ENCODE data around the gene PGF.

Gene PGF

GRCh38 chr14:74973003-74973653 lies 17.7 kb upstream of the PGF start:
- Mint-ChIP-seq H3K4me3 (no peak overlapping the region), H3K36me3 (ENCODE audit: low read depth) (no peaks in the 10 kb centered on the region), H3K27me3 (no peaks in the 10 kb centered on the region), H3K27ac (no peak overlapping the region), H3K9me3 (no peaks in the 10 kb centered on the region), H3K4me1 (peaks cover 2% of the 10 kb centered on the region)
- DNase-seq (peak; percentile 34), ATAC-seq (peak; percentile 62)

- H3K27ac Mint-ChIP-seq, result no peak overlapping the region
- H3K4me3 Mint-ChIP-seq, result no peak overlapping the region
- ATAC-seq (no peak), DNase-seq (no peak)
- no peaks in the 10 kb centered on the region for H3K27me3 Mint-ChIP-seq
- peaks cover 3% of the 10 kb centered on the region for H3K4me1 Mint-ChIP-seq
- H3K9me3 Mint-ChIP-seq, result no peaks in the 10 kb centered on the region
- H3K36me3 Mint-ChIP-seq (ENCODE audit: low read depth), result no peaks in the 10 kb centered on the region
Observed at GRCh38 chr14:74968811-74969210, 13.4 kb upstream of the PGF start.

GRCh38 chr14:74965486-74966153 lies 10.2 kb upstream of the PGF start:
- Mint-ChIP-seq H3K4me1 (peaks cover 16% of the 10 kb centered on the region), H3K36me3 (ENCODE audit: low read depth) (no peaks in the 10 kb centered on the region), H3K4me3 (no peak overlapping the region), H3K27ac (no peak overlapping the region), H3K27me3 (no peaks in the 10 kb centered on the region), H3K9me3 (no peaks in the 10 kb centered on the region)
- ATAC-seq (no peak), DNase-seq (no peak)

- peaks cover 16% of the 10 kb centered on the region for H3K4me1 Mint-ChIP-seq
- no peaks in the 10 kb centered on the region for H3K9me3 Mint-ChIP-seq
- DNase-seq (no peak), ATAC-seq (no peak)
- no peak overlapping the region for H3K4me3 Mint-ChIP-seq
- no peaks in the 10 kb centered on the region for H3K27me3 Mint-ChIP-seq
- no peak overlapping the region for H3K27ac Mint-ChIP-seq
- H3K36me3 Mint-ChIP-seq (ENCODE audit: low read depth), result no peaks in the 10 kb centered on the region
Observed at GRCh38 chr14:74964787-74965485, 9.5 kb upstream of the PGF start.

- ATAC-seq (peak; percentile 17), DNase-seq (no peak)
- Mint-ChIP-seq H3K9me3 (no peaks in the 10 kb centered on the region), H3K27ac (no peak overlapping the region), H3K4me1 (peaks cover 16% of the 10 kb centered on the region), H3K36me3 (ENCODE audit: low read depth) (no peaks in the 10 kb centered on the region), H3K27me3 (no peaks in the 10 kb centered on the region), H3K4me3 (no peak overlapping the region)
Observed at GRCh38 chr14:74963705-74964271, 8.4 kb upstream of the PGF start.

- DNase-seq, result no peak
- Mint-ChIP-seq H3K27ac (no peak overlapping the region), H3K27me3 (no peaks in the 10 kb centered on the region), H3K4me1 (peaks cover 16% of the 10 kb centered on the region), H3K4me3 (no peak overlapping the region), H3K36me3 (ENCODE audit: low read depth) (no peaks in the 10 kb centered on the region), H3K9me3 (no peaks in the 10 kb centered on the region)
- ATAC-seq, result peak; percentile 44
Observed at GRCh38 chr14:74963178-74963704, 7.8 kb upstream of the PGF start.

- H3K27ac Mint-ChIP-seq, result no peak overlapping the region
- DNase-seq (no peak), ATAC-seq (no peak)
- no peaks in the 10 kb centered on the region for H3K36me3 Mint-ChIP-seq (ENCODE audit: low read depth)
- H3K27me3 Mint-ChIP-seq, result no peaks in the 10 kb centered on the region
- peaks cover 16% of the 10 kb centered on the region for H3K4me1 Mint-ChIP-seq
- H3K9me3 Mint-ChIP-seq, result no peaks in the 10 kb centered on the region
- no peak overlapping the region for H3K4me3 Mint-ChIP-seq
Observed at GRCh38 chr14:74962493-74962892, 7.1 kb upstream of the PGF start.

- ATAC-seq (no peak), DNase-seq (no peak)
- Mint-ChIP-seq H3K9me3 (no peaks in the 10 kb centered on the region), H3K4me1 (peaks cover 16% of the 10 kb centered on the region), H3K27me3 (no peaks in the 10 kb centered on the region), H3K4me3 (no peak overlapping the region), H3K27ac (no peak overlapping the region), H3K36me3 (ENCODE audit: low read depth) (no peaks in the 10 kb centered on the region)
Observed at GRCh38 chr14:74962046-74962445, 6.6 kb upstream of the PGF start.

- no peak for ATAC-seq
- no peaks in the 10 kb centered on the region for H3K9me3 Mint-ChIP-seq
- no peak overlapping the region for H3K27ac Mint-ChIP-seq
- H3K4me1 Mint-ChIP-seq, result peaks cover 16% of the 10 kb centered on the region
- peaks cover 2% of the 10 kb centered on the region for H3K27me3 Mint-ChIP-seq
- no peaks in the 10 kb centered on the region for H3K36me3 Mint-ChIP-seq (ENCODE audit: low read depth)
- no peak for DNase-seq
- no peak overlapping the region for H3K4me3 Mint-ChIP-seq
Observed at GRCh38 chr14:74961238-74961911, 6.0 kb upstream of the PGF start.

GRCh38 chr14:74960736-74961135 lies 5.3 kb upstream of the PGF start:
- Mint-ChIP-seq H3K4me3 (no peak overlapping the region), H3K27me3 (peaks cover 4% of the 10 kb centered on the region), H3K9me3 (no peaks in the 10 kb centered on the region), H3K36me3 (ENCODE audit: low read depth) (no peaks in the 10 kb centered on the region), H3K27ac (no peak overlapping the region), H3K4me1 (peaks cover 16% of the 10 kb centered on the region)
- ATAC-seq (no peak), DNase-seq (no peak)

- ATAC-seq, result no peak
- Mint-ChIP-seq H3K9me3 (no peaks in the 10 kb centered on the region), H3K27ac (peak overlapping the region; percentile 59), H3K36me3 (ENCODE audit: low read depth) (no peaks in the 10 kb centered on the region), H3K27me3 (peaks cover 4% of the 10 kb centered on the region), H3K4me3 (no peak overlapping the region), H3K4me1 (peaks cover 16% of the 10 kb centered on the region)
- no peak for DNase-seq
Observed at GRCh38 chr14:74959596-74960180, 4.3 kb upstream of the PGF start.

GRCh38 chr14:74956280-74957072 lies 1.1 kb upstream of the PGF start:
- peaks cover 9% of the 10 kb centered on the region for H3K27me3 Mint-ChIP-seq
- H3K9me3 Mint-ChIP-seq, result no peaks in the 10 kb centered on the region
- ATAC-seq (no peak), DNase-seq (no peak)
- H3K4me3 Mint-ChIP-seq, result peak overlapping the region; percentile 49
- H3K36me3 Mint-ChIP-seq (ENCODE audit: low read depth), result no peaks in the 10 kb centered on the region
- no peaks in the 10 kb centered on the region for H3K4me1 Mint-ChIP-seq
- no peak overlapping the region for H3K27ac Mint-ChIP-seq

- peak overlapping the region; percentile 49 for H3K4me3 Mint-ChIP-seq
- H3K27ac Mint-ChIP-seq, result no peak overlapping the region
- H3K9me3 Mint-ChIP-seq, result no peaks in the 10 kb centered on the region
- H3K4me1 Mint-ChIP-seq, result no peaks in the 10 kb centered on the region
- no peaks in the 10 kb centered on the region for H3K36me3 Mint-ChIP-seq (ENCODE audit: low read depth)
- DNase-seq, result no peak
- peaks cover 9% of the 10 kb centered on the region for H3K27me3 Mint-ChIP-seq
- no peak for ATAC-seq
Observed at GRCh38 chr14:74956027-74956279, 556 bp upstream of the PGF start.

- DNase-seq, result no peak
- no peak overlapping the region for H3K27ac Mint-ChIP-seq
- H3K4me3 Mint-ChIP-seq, result no peak overlapping the region
- no peaks in the 10 kb centered on the region for H3K9me3 Mint-ChIP-seq
- no peaks in the 10 kb centered on the region for H3K36me3 Mint-ChIP-seq (ENCODE audit: low read depth)
- no peaks in the 10 kb centered on the region for H3K4me1 Mint-ChIP-seq
- ATAC-seq, result no peak
- H3K27me3 Mint-ChIP-seq, result peaks cover 9% of the 10 kb centered on the region
Observed at GRCh38 chr14:74954947-74955228, 509 bp downstream of the PGF start.

Data from activated naive CD8-positive, alpha-beta T cell treated with anti-CD3 and anti-CD28 coated beads, Interleukin-2, amount 50 U/mL, for 24 hours (primary cell).